Femur (tissue), 1 donor: ENCODE results near the gene RGS10.
"Not testable (repeated sequence)": the region's sequence is repeated elsewhere in the genome, so short reads cannot be mapped to it uniquely, and the experiment has no call there.

Experiments
- DNase-seq: peaks from one replicate; pipeline ENCODE4 v3.0.0-alpha.2; 2017

RGS10 gene, protein sequence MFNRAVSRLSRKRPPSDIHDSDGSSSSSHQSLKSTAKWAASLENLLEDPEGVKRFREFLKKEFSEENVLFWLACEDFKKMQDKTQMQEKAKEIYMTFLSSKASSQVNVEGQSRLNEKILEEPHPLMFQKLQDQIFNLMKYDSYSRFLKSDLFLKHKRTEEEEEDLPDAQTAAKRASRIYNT

DNA sequence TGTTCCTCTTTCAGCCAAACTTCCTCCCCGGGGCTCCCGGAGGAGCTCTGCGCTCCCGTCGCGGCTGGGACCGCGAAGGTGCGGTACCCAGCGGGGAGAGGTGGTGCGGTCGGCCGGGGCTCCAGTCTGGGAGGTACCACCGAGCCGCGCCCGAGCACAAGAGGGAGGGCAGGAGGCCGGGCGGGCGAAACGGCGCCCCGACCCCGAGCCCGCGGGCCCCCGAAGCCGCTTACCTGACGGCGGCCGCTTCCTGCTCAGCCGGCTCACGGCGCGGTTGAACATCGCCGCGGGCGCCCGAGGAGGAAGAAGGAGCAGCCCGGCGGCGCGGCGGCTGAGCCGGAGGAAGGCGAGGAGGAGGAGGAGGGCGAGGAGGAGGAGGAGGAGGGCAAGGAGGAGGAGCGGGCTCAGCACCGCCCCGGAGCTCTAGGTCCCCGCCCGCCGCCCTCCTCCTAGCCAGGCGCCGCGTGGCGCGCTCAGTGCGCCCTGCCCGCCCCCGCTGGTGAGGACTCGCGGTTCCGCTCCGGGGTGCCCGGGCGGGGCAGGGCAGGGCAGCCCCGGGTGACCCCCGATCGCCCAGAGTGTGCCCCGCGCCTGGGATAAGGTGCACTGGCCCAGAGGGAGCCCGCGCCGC, at the start of gene RGS10:
Gene RGS10 (minus strand): TSS at position 363 of the 631 bp plus-strand sequence. CDS start 81 bp downstream, at position 282.
- peak; percentile 87 for DNase-seq

DNA sequence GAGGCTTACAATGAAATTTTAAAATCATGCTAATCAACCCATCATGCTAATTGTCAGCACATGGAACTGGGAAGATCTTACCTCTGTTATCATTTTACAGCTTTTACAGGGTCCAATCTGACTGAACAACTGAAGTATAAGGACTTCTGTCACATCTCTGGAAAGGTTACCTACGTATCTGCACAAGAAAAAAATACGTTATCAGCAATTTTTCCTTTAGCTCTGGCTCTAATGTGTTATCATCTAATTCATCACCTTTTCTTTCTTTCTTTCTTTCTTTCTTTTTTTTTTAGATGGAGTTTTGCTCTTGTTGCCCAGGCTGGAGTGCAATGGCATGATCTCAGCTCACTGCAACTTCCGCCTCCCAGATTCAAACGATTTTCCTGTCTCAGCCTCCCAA, 45.6 kb upstream of the RGS10 start:
- no peak for DNase-seq

DNA sequence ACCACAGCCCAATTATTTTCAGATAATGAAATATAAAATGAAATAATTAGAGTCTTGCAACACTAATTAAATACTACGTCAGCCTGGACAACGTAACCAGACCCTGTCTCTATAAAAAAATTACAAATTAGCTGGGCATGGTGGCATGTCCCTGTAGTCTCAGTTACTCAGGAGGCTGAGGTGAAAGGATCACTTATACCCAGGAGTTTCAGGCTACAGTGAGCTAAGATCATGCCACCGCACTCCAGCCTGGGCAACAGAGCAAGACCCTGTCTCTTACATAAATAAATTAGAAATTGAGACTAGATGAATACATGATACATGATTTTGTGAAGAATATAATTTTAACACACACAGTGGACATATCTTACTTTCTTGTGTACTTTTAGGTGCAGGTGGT, 35.8 kb upstream of the RGS10 start:
- DNase-seq, result no peak

DNA sequence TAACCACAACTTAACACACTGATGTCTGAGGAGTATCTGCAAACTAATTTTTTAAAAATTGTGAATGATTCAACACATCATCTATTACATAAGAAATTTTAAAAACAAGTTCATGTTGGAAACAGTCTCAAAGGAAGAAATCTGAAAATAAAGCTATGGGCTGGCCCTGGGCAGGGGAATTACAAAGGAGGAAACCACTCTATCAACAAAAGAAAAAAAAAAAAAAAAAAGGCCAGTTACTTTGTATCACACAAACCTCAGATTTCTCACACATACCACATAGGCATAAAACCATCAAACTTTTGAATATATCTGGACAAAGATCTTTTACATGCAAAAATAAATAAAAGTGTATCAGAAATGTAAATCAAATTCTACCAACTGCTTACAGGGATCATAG, 33.5 kb upstream of the RGS10 start:
- no peak for DNase-seq

DNA sequence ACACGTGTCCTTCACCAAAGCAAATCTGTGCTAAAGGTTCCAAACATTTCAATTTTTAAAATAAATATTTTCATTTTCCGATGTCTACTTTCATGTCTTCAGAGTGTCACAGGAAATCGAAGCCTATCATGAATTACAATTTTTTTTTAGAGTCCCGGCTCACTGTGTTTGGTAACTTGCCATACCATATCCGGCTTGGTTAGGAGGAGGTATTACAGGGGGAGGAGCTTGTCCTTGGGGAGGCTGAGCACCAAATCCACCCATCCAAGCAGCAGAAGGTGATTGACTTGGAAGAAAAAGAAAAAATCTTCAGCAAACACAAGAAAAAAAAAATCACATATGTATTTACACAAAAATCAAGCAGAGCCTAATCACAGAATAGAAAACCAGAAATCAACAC, 33.0 kb upstream of the RGS10 start:
- DNase-seq, result no peak

DNA sequence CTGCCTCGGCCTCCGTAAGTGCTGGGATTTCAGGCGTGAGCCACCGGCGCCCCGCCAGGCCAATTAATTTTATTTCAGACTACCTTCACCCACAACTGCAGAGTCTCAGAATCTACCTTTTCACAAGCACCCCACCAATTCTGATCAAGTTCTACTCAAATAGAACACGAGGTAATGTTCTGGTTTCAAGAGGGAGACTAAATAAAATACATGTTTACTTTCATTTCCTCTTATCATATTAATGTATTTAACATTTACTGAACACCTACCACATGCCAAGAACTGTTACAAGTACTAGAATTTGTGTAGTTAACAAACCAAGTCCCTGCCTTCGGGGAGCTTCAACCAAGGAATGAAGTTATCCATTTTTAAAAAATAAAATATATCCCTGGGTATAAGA, 25.5 kb upstream of the RGS10 start:
- DNase-seq, result no peak

DNA sequence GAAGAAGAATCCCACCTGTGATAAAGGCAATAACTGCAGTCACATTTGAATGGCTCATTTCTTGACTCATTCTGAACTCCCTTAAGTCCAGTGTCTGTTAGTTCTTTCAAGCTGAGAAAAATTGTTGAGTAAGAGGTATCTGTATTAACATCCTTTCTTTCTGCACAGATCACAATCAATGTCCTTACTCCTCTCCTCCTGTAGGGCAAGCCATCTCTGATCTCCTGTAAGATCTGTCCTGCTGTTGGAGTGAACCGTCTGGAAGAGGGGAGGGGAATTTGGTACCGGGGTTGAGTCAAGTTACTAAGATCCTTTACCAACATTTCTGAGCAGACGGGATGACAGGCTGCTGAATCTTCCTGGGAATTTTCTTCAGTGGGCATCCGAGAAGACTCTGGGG, 19.6 kb upstream of the RGS10 start:
- DNase-seq, result no peak

DNA sequence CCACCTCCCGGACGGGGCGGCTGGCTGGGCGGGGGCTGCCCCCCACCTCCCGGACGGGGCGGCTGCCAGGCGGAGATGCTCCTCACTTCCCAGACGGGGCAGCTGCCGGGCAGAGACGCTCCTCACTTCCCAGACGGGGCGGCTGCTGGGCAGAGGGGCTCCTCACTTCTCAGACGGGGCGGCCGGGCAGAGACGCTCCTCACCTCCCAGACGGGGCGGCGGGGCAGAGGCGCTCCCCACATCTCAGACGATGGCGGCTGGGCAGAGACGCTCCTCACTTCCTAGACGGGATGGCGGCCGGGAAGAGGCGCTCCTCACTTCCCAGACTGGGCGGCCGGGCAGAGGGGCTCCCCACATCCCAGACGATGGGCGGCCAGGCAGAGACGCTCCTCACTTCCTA, 17.0 kb upstream of the RGS10 start:
- not testable (repeated sequence) for DNase-seq

DNA sequence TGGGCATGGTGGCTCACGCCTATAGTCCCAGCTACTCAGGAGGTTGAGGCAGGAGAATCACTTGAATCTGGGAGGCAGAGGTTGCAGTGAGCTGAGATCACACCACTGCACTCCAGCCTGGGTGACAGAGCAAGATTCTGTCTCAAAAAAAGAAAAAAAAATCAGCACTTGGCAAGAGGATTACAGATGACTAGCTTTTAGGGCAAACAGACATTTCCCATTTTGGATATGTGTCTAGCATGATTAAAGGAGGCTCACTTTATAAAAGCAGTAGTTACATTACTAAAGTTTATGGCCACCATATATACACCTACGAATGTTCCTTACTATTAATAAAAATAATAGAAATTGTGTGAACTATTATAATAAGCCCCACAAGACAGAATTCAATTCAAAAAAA, 13.6 kb upstream of the RGS10 start:
- not testable (repeated sequence) for DNase-seq

DNA sequence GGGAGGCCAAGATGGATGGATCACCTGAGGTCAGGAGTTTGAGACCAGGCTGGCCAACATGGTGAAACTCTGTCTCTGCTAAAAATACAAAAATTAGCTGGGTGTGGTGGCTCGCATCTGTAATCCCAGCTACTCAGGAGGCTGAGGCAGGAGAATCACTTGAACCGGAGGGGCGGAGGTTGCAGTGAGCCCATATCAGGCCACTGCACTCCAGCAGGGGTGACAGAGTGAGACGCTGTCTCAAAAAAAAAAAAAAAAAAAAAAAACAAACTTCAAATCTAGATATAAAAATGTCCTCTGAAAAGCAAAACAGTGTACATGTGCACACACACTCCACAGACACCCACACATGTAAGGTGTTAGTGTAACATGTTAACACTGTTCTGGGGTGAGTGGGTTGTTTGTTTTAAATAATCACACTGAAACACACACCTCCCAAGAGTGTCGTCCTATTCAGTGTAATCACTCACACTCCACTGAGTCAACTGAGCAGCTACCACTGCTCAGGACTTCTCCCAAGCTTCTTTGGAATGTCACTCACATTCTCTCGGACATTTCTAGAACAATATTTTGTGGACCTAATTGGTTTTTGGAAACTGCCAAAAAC, 12.8 kb upstream of the RGS10 start:
- no peak for DNase-seq

DNA sequence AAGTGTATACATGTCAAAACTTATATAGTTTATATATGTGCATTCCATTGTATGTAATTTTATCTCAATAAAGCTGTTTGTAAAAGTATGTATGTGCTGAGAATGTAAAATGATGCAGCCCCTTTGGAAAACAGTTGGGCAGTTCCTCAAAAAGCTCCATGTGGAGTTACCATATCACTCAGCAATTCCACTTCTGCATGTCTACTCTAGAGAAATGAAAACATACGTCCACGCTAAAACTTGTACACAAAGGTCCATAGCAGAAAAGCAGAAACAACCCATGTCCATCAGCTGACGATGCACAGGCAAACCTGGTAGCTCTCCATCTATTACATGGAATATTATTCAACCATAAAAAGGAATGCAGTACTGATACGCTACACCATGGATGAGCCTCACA, 8.3 kb upstream of the RGS10 start:
- no peak for DNase-seq

DNA sequence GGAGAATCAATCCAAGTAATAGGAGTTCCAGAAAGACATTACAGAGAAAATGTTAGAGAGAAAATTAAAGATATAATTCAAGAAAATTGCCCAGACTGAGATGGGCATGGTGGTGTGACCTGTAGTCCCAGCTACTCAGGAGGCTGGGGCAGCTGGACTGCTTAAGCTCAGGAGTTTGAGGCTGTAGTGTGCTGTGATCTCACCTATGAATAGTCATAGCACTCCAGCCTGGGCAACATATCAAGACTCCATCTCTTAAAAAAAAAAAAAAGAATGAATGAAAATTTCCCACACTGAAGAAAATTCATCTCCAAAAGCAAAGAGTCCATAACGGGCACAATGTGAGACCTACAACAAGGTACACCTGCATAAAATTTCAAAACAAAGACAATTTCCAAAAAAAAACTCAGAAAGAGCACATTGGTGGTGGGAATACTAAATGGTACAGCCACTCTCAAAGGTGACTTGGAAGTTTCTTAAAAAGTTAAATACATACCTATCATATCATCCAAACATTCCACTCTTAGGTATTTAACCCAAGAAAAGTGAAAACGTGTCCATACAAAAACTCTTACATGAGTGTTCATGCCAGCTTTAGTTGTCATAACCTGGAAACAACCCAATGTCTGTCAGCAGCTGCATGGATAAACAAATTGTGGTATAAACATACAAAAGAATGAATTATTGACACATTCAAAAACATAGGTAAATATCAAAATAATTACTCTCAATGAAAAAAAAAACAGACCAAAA, 6.9 kb upstream of the RGS10 start:
- no peak for DNase-seq

DNA sequence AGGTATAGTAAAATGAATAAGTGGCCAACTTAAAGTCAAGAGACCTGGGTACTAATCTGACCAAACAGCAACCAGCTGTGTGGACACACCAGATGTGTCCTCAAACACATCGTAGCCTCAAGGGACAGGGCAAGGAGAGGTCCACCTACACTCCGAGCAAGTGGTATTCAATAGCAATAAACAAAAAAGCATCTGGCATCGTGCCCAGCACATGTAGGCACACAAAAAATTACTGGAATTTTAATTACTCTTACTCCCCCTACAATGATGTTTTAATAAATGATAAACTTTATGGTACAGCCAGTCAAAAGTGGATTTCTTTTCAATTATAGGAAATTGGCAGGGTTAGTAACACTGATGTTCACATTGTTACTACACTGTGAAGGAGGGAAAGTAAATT, 3.5 kb upstream of the RGS10 start:
- no peak for DNase-seq

DNA sequence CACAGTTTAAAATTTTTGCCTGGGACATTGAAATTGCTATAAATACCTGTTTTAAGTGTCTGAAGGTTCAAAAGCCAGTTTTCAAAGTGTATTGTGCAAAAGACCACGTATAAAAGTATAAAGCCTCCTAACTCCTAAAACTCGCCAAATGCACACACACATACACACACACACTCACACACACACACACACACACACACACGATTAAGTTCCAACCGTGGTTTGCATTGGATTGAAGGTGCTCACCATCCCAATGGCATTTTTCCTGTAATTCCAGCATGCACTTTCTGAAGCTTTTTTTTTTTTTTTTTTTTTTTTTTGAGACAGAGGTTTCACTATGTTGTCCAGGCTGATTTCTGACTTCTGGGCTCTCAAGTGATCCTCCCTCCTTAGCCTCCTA, 2.8 kb upstream of the RGS10 start:
- no peak for DNase-seq

DNA sequence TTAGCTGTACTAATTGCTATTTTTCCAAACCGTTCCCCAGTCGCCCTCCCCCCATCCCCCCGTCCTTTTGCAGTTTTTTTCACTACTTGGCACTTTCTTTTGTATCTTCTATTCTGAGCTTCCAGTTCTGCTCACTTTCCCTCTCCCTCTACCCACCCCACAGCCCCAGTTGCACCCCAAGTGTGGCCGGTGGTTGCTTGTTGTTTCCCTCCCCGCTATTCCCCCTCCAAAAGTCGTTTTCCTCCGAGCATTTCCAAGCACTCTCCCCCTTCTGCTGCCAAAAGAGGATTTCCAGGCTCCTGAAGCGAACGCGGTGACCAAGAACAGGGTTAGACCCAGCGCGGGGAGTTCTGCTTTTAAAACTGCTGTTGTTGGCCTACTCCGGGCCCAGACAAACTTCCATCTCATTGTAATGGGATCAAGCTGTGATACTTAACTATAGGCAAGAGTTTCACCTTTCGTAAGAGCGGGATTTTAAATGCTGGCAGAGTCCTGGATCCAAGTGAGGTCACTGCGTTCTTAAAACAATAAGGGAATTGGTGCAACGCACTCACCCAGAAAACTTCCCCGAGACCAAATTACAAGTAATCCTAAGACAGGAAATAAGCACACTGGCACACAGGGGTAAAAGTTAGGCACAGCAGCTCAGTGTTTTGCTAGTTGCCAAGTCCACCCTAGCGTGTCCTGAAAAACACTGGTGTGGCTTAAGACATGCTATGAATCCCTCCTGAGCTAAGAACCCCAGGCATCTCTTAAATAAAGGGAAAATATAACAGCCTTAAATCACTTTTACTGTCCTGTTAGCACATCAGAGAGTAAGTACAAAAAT, 1.5 kb upstream of the RGS10 start:
- peak; percentile 69 for DNase-seq

DNA sequence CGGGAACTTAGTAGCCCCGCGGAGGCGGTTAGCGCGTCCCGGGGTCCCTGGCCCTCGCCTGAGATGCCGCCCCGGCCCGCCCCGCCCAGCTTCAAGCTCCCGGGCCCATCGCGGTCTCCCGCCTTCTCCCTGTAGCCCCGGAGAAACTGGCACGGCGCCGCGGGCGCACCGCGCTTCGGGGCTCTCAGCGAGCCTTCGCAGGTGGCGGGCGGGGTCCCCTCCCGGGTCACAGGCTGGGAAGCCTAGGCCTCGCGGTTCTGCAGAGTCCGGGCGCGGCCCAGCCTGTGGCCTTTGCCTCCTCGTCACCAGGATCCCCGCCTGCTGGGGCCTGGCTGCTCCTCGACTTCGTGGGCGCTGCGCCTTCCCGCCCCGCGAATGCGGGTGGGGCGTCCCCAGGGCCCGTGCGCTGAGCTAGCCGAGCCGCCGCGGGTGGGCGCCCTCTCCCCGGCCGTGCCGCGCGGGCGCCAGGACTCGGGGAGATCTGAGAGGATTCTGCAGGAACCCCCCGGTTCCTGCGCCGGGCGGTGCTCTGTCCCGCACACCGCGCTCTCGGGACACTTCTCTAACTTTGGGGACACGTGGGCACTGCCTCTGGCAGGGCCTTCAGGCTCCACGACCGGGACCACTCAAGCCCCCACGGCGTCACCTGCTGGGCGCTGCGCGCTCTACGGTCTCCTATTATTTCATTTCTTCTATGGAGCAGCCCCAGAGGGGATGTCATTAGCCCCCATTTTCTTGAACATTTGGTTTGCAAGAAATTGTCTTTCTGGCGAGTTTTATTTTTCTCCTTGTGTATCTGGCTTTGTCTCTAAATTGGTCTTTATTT, 682 bp upstream of the RGS10 start:
- DNase-seq, result peak; percentile 78

DNA sequence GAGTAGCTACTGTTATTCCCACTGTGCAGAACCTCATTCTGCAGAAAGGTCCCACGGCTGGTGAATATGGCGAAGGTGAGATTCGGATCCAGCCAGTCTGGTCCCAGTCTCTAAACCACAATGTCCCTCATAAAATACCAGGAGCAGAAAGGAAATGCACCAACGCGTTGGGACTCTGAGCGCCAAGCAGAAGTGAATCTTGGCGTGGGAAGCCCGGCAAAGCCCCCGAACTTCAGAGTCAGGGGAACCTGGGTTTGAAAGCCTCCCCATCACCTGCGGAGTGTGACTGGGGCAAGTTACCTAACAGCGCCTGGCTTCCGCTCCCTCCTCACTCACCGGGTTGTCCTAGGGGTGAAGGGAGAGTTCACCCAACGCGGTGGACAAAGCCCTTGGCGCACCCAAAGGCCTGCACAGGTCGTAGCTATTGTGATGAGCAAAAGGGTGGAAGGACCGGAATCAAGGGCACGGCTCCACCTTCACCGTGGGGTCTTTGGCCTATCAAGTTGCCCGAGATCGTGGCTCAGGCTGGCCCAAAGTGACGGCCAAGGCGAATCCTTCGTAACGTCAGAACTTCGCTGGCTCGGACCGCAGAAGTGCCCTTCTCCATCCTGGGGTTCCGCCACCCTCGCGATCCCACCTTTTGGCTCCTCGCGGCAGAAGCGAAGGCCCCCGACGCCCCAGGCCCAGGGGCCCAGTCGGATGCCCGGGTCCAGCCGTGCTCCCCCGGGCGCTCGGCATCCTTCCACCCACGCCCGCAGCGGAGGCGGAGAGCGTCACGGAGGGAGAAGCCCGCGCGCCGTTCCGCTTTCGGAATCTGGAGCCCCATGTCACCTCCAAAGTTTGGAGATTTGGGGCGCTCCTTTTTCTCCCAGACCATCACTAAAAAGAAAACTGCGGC, 811 bp downstream of the RGS10 start:
- DNase-seq, result no peak

DNA sequence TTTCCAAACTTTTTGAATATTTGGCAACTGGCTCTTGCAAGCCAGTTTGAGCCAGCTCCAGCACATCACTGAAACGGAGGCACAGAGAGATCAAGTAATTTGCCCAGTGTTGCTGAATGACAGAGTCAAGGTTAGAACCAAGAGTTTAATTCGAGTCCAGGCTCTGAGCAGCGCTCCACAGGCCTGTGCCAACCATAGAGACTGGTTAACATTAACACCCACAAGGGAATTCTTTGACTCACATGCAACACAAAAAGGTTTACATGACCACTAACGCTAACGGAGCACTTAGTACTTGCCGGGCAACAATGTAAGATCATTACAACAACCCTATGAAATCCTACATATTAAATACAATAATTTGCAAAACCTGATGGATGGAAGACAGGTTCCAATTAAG, 1.5 kb downstream of the RGS10 start:
- DNase-seq, result no peak

DNA sequence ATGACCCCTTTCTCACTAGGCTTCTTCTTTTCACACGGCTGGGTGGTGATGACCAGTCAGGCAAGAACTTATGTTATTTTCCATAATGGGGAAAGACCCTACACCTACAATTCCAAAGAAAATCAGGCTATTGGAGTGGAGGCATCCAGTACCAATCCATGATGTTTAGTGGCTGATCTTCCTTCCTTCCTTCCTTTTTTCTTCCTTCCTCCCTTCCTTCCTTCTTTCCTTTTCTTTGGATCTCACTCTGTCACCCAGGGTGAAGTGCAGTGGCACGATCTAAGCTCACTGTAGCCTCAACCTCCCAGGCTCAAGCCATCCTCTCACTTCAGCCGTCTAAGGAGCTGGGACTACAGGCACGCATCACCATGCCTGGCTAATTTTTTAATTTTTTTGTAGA, 2.5 kb downstream of the RGS10 start:
- DNase-seq, result no peak

DNA sequence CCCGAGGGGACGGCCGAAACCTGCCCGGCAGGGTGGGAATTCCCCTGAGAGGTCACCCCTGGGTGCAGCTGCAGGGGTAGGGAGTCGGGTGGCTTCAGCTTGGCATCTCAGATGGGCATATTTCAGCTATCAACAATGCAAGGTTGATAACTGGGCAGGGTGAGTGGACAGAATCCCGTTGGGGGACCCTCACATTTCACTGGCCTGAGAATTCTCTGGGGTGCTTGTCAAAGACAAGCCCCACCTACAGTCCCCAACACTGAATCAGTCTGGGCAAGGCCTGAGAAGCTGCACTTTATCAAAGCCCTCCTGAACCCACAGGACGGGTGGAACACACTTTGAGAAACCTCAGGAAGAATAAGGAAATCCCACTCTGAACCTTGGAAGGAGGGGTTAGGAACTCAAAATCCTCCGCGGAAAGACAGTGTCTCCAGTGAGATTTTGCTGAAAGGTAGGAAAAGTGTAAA, 3.1 kb downstream of the RGS10 start:
- no peak for DNase-seq
